K562 (cell line): Measurements from ENCODE around the gene LMBR1L. TPM values are rescaled to one million over a fixed set of nuclear protein-coding genes. Genes with fewer than 3 reads are reported as not detected.
A peak's percentile ranks its signal among the peaks of the same experiment; 100 is the strongest.

ENCODE experiments used
- CCAR2 ChIP-seq: fragments of 200-400 bp; formaldehyde crosslinking; IDR thresholded peaks from 2 replicates; pipeline ENCODE4 v1.6.1; 2017; ENCODE audit warnings: mild to moderate bottlenecking, low read depth, low read length
- EHMT2 ChIP-seq: fragments of 450-650 bp; IDR thresholded peaks from 2 replicates; pipeline ENCODE4 v1.6.1; 2018; ENCODE audit warnings: antibody characterized with exemption
- GTF2A2 ChIP-seq: IDR thresholded peaks from 2 replicates; pipeline ENCODE4 v1.6.1; 2016; ENCODE audit warnings: mild to moderate bottlenecking, missing genetic modification characterization, missing compliant biosample characterization
- HDAC2 ChIP-seq: fragments of 450-650 bp; IDR thresholded peaks from 2 replicates; pipeline ENCODE4 v1.6.1; 2016; ENCODE audit warnings: mild to moderate bottlenecking
- HEY1 ChIP-seq: fragments of 250-450 bp; sonication (Bioruptor Pico); IDR thresholded peaks from 2 replicates; pipeline ENCODE4 v1.5.0; 2020; ENCODE audit warnings: mild to moderate bottlenecking, moderate library complexity, borderline replicate concordance
- KLF1 ChIP-seq: fragments of 450-650 bp; IDR thresholded peaks from 2 replicates; pipeline ENCODE4 v1.6.1; 2016; ENCODE audit warnings: missing genetic modification characterization, missing compliant biosample characterization
- MCM5 ChIP-seq: fragments of 450-650 bp; IDR thresholded peaks from 2 replicates; pipeline ENCODE4 v1.6.1; 2016; ENCODE audit warnings: low read depth
- MCM7 ChIP-seq, 2 experiments: fragments of 450-650 bp; IDR thresholded peaks; 2 replicates each; pipeline ENCODE4 v1.6.1; 2016 to 2018
- MEIS2 ChIP-seq: fragments of 450-650 bp; IDR thresholded peaks from 2 replicates; pipeline ENCODE4 v1.6.1; 2014; ENCODE audit warnings: mild to moderate bottlenecking; ENCODE audit not compliant: partially characterized antibody
- NCOA1 ChIP-seq: fragments of 450-650 bp; IDR thresholded peaks from 2 replicates; pipeline ENCODE4 v1.6.1; 2016; ENCODE audit warnings: low read depth
- PYGO2 ChIP-seq: fragments of 450-650 bp; IDR thresholded peaks from 2 replicates; pipeline ENCODE4 v1.6.1; 2016; ENCODE audit warnings: mild to moderate bottlenecking, missing genetic modification characterization, moderate library complexity, missing compliant biosample characterization
- RBFOX2 ChIP-seq: fragments of 200-400 bp; formaldehyde crosslinking; IDR thresholded peaks from 2 replicates; pipeline ENCODE4 v1.6.1; 2017; ENCODE audit warnings: low read depth, mild to moderate bottlenecking, low read length, moderate library complexity
- SP1 ChIP-seq: sonication (generic); formaldehyde crosslinking; IDR thresholded peaks from 2 replicates; pipeline ENCODE4 v1.8.1; 2022; ENCODE audit warnings: mild to moderate bottlenecking, missing genetic modification reagents
- XRCC4 ChIP-seq: IDR thresholded peaks from one replicate; pipeline ENCODE4 v1.6.1; 2011; ENCODE audit not compliant: insufficient read depth, insufficient read length; ENCODE audit errors: extremely low read depth
- ZBTB49 ChIP-seq: sonication (generic); formaldehyde crosslinking; IDR thresholded peaks from 2 replicates; pipeline ENCODE4 v1.8.0; 2022; ENCODE audit warnings: missing genetic modification reagents, mild to moderate bottlenecking, borderline replicate concordance
- ZC3H8 ChIP-seq: fragments of 450-650 bp; IDR thresholded peaks from 2 replicates; pipeline ENCODE4 v1.6.1; 2017
- ZNF12 ChIP-seq: sonication (generic); formaldehyde crosslinking; IDR thresholded peaks from 2 replicates; pipeline ENCODE4 v1.4.0; 2020; ENCODE audit warnings: mild to moderate bottlenecking, missing genetic modification reagents
- ZNF133 ChIP-seq: fragments of 250-450 bp; sonication (Bioruptor Pico); IDR thresholded peaks from 2 replicates; pipeline ENCODE4 v1.4.0; 2020; ENCODE audit warnings: mild to moderate bottlenecking
- ZNF143 ChIP-seq: sonication (generic); formaldehyde crosslinking; IDR thresholded peaks from 2 replicates; pipeline ENCODE4 v1.9.0; 2022; ENCODE audit warnings: mild to moderate bottlenecking, missing genetic modification reagents
- ZNF3 ChIP-seq: fragments of 250-450 bp; sonication (Bioruptor Pico); IDR thresholded peaks from 2 replicates; pipeline ENCODE4 v1.5.0; 2021; ENCODE audit warnings: mild to moderate bottlenecking, moderate library complexity
- polyA plus RNA-seq, 8 experiments: library from polyadenylated mRNA; depleted of rRNA in 4 of 8; stranded (reverse) in 5 of 8; unstranded in 3 of 8; fragments of >200 nt; fragmentation: Nextera tagmentation in 2 of 8; fragmentation: Illumina TruSeq in 1 of 8; extraction: Ambion mirVana in 2 of 8; extraction: Trizol in 1 of 8; gene quantifications; 2 replicates each; pipeline versions ENCODE4 v1.2.1 to v1.2.3, GENCODE V29; 2011 to 2014; ENCODE audit warnings: inconsistent platforms in 1 of 8, missing spikeins in 1 of 8
- total RNA-seq, 7 experiments: library from RNA; depleted of rRNA in 6 of 7; stranded (reverse); fragments of >200 nt in 6 of 7; fragmentation: Illumina TruSeq in 2 of 7; extraction: Trizol in 2 of 7; gene quantifications; 2 replicates each; pipeline versions ENCODE4 v1.2.1 to v1.2.3, GENCODE V29; 2011 to 2021; ENCODE audit warnings: low replicate concordance in 1 of 7
- TF ChIP-seq, protein P1 (sequence below), 2 experiments: fragments of 450-650 bp; IDR thresholded peaks; 2 replicates each; pipeline ENCODE4 v1.6.1; 2018; ENCODE audit warnings: mild to moderate bottlenecking in 2 of 2, low read depth in 1 of 2; ENCODE audit not compliant: partially characterized antibody in 2 of 2

The LMBR1L gene
- total and polyA plus RNA-seq, 9 of the 15 experiments (the other 6 are each of a cell fraction or from before 2014, with no cell fraction given) = 2.5 to 57.0 (median 31.1) TPM

DNA sequence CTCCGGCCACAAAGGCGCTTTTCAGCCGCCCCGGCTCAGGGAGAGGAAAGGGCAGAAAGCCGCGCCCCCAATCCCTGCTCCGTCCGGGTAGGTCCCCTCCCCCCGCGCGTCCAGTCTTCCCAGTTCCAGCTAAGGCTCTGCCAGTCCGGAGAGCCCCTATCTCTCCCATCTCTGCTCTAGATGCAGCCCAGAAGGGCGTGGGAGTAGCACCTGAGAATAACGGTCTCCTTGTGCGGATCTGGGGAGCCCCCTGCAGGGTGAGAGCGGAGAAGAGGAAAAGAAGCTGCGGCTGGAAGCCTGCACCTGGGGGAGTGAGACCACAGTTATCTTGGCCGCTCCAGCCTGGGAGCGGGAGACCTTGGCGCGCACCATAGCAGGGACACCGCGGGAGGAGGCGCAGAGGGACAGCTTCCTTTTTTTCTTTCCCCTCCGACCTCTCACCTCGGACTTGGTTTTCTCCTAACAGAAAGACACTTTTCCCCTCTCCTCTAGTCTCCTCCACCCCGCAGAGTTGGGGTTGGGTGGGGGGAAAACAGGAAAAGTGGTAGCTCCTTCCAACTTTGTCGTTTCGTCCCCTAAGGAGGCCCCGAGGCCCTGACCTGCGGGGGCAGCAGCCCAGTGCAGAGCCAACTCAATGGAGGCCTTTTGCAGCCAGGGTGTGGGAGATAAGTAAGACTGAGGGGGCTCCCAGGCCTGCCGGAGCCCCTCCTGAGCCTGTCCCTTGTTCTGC lies 18.4 kb downstream of the LMBR1L start (continued):
- TF ChIP-seq MCM7 (IDR thresholded peaks at IDR 0.05) (peak in 1 of 2 experiments; percentile 78; a peak in 1 of 4 replicates), MCM5 (no peak), MEIS2 (peak; percentile 44), ZNF12 (CRISPR knock-in tag) (0 out of 2 replicates have a peak, but pooled peaks have one; percentile 61), CCAR2 (no peak; the same call in 1 of the 2 replicates), KLF1 (tag) (peak; percentile 53; the same call in 1 of the 2 replicates), ZNF3 (no peak), PYGO2 (no peak), ZBTB49 (CRISPR knock-in tag) (no peak), ZNF133 (CRISPR knock-in tag) (no peak), XRCC4 (no peak), ZNF143 (CRISPR knock-in tag) (no peak), ZC3H8 (no peak), RBFOX2 (peak; percentile 83), HDAC2 (peak; percentile 94; the same call in 1 of the 2 replicates), GTF2A2 (tag) (no peak), NCOA1 (peak; percentile 85), EHMT2 (no peak), HEY1 (peak; percentile 67; the same call in 1 of the 2 replicates), SP1 (peak; percentile 93)
- TF ChIP-seq, protein P1, sequence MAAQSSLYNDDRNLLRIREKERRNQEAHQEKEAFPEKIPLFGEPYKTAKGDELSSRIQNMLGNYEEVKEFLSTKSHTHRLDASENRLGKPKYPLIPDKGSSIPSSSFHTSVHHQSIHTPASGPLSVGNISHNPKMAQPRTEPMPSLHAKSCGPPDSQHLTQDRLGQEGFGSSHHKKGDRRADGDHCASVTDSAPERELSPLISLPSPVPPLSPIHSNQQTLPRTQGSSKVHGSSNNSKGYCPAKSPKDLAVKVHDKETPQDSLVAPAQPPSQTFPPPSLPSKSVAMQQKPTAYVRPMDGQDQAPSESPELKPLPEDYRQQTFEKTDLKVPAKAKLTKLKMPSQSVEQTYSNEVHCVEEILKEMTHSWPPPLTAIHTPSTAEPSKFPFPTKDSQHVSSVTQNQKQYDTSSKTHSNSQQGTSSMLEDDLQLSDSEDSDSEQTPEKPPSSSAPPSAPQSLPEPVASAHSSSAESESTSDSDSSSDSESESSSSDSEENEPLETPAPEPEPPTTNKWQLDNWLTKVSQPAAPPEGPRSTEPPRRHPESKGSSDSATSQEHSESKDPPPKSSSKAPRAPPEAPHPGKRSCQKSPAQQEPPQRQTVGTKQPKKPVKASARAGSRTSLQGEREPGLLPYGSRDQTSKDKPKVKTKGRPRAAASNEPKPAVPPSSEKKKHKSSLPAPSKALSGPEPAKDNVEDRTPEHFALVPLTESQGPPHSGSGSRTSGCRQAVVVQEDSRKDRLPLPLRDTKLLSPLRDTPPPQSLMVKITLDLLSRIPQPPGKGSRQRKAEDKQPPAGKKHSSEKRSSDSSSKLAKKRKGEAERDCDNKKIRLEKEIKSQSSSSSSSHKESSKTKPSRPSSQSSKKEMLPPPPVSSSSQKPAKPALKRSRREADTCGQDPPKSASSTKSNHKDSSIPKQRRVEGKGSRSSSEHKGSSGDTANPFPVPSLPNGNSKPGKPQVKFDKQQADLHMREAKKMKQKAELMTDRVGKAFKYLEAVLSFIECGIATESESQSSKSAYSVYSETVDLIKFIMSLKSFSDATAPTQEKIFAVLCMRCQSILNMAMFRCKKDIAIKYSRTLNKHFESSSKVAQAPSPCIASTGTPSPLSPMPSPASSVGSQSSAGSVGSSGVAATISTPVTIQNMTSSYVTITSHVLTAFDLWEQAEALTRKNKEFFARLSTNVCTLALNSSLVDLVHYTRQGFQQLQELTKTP (IDR thresholded peaks at IDR 0.05; ENCODE audit: low read depth in 1 of 2, partially characterized antibody in 2 of 2) = peak; percentile 35 to 88
